Measurements from ENCODE around the gene DHX35.
A peak's percentile ranks its signal among the peaks of the same experiment; 100 is the strongest.

Gene DHX35

GRCh38 chr20:38961530-38962043, 557 bp upstream of the DHX35 start:
- peak overlapping the region; percentile 72 to 98 (median 90) for H3K4me3 ChIP-seq
- no peak for TF ChIP-seq Cebpa-rat (IDR thresholded peaks at IDR 0.05)
- peaks cover 0 to 17% (median 6%) of the 10 kb centered on the region in 11 experiments; a peak in 9 of 22 replicates for H3K36me3 ChIP-seq
- H3K9ac ChIP-seq: peak overlapping the region; percentile 71 to 96 (median 92)
- H4K20me1 ChIP-seq: peaks cover 0 to 6% (median 0%) of the 10 kb centered on the region in 11 experiments; a peak in 4 of 22 replicates
- H3K4me2 ChIP-seq: peak overlapping the region; percentile 67 to 89 (median 84)
- H3K9me3 ChIP-seq (replicated peaks in 1 of 11): no peaks in the 10 kb centered on the region
- H3K27ac ChIP-seq: peak overlapping the region; percentile 25 to 95 (median 93); a peak in 21 of 22 replicates
- no peaks in the 10 kb centered on the region for H3K27me3 ChIP-seq
- peaks cover 17 to 23% (median 19%) of the 10 kb centered on the region in 10 experiments for H3K4me1 ChIP-seq

GRCh38 chr20:38962928-38963401, 821 bp downstream of the DHX35 start:
- peaks cover 17 to 23% (median 19%) of the 10 kb centered on the region in 10 experiments for H3K4me1 ChIP-seq
- H3K9ac ChIP-seq: peak overlapping the region; percentile 88 to 96 (median 92)

GRCh38 chr20:38963745-38964144, 1.6 kb downstream of the DHX35 start:
- Histone ChIP-seq H3K4me2 (peak overlapping the region in 10 of 11 experiments; percentile 71 to 90 (median 84); a peak in 15 of 22 replicates), H3K36me3 (peaks cover 9 to 39% (median 18%) of the 10 kb centered on the region in 11 experiments; a peak in 19 of 22 replicates), H3K4me1 (peaks cover 17 to 23% (median 19%) of the 10 kb centered on the region in 10 experiments), H3K9me3 (replicated peaks in 1 of 11) (no peaks in the 10 kb centered on the region), H3K27ac (no peak overlapping the region), H3K27me3 (no peaks in the 10 kb centered on the region), H3K9ac (no peak overlapping the region), H4K20me1 (peaks cover 0 to 24% (median 13%) of the 10 kb centered on the region in 11 experiments; a peak in 13 of 22 replicates), H3K4me3 (no peak overlapping the region; a peak in 1 of 20 replicates)
- TF ChIP-seq Cebpa-rat (IDR thresholded peaks at IDR 0.05): no peak

More at GRCh38 chr20:38962928-38963401, 821 bp downstream of the DHX35 start:
- Histone ChIP-seq H3K27me3 (no peaks in the 10 kb centered on the region), H3K4me2 (peak overlapping the region; percentile 71 to 90 (median 85)), H3K36me3 (peaks cover 1 to 31% (median 14%) of the 10 kb centered on the region in 11 experiments; a peak in 17 of 22 replicates), H3K9me3 (replicated peaks in 1 of 11) (no peaks in the 10 kb centered on the region), H3K27ac (peak overlapping the region; percentile 82 to 95 (median 93); a peak in 21 of 22 replicates), H3K4me3 (peak overlapping the region; percentile 72 to 98 (median 90)), H4K20me1 (peaks cover 0 to 19% (median 7%) of the 10 kb centered on the region in 11 experiments; a peak in 12 of 22 replicates)
- TF ChIP-seq Cebpa-rat (IDR thresholded peaks at IDR 0.05): no peak

- Histone ChIP-seq H3K36me3 (peaks cover 23 to 54% (median 34%) of the 10 kb centered on the region in 11 experiments; a peak in 21 of 22 replicates), H3K9ac (no peak overlapping the region), H3K4me2 (no peak overlapping the region), H4K20me1 (peaks cover 0 to 29% (median 16%) of the 10 kb centered on the region in 11 experiments; a peak in 13 of 22 replicates), H3K27me3 (no peaks in the 10 kb centered on the region), H3K9me3 (replicated peaks in 1 of 11) (no peaks in the 10 kb centered on the region), H3K4me1 (peaks cover 17 to 23% (median 19%) of the 10 kb centered on the region in 10 experiments), H3K4me3 (no peak overlapping the region), H3K27ac (no peak overlapping the region)
- no peak for TF ChIP-seq Cebpa-rat (IDR thresholded peaks at IDR 0.05)
These were observed 3.1 kb downstream of the DHX35 start for GRCh38 chr20:38965264-38965663.

- H3K36me3 ChIP-seq: peaks cover 48 to 77% (median 61%) of the 10 kb centered on the region in 11 experiments
- H3K4me2 ChIP-seq: no peak overlapping the region
- H3K9ac ChIP-seq: no peak overlapping the region
- no peaks in the 10 kb centered on the region for H3K27me3 ChIP-seq
- H4K20me1 ChIP-seq: peaks cover 0 to 29% (median 16%) of the 10 kb centered on the region in 11 experiments; a peak in 13 of 22 replicates
- H3K4me1 ChIP-seq: peaks cover 6 to 12% (median 8%) of the 10 kb centered on the region in 10 experiments; a peak in 18 of 20 replicates
- H3K4me3 ChIP-seq: no peak overlapping the region
- H3K9me3 ChIP-seq (replicated peaks in 1 of 11): no peaks in the 10 kb centered on the region
- no peak for TF ChIP-seq Cebpa-rat (IDR thresholded peaks at IDR 0.05)
- no peak overlapping the region for H3K27ac ChIP-seq
These were observed 5.9 kb downstream of the DHX35 start for GRCh38 chr20:38968090-38968489.

GRCh38 chr20:38969708-38970107, 7.6 kb downstream of the DHX35 start:
- Histone ChIP-seq H4K20me1 (peaks cover 0 to 29% (median 16%) of the 10 kb centered on the region in 11 experiments; a peak in 13 of 22 replicates), H3K27me3 (no peaks in the 10 kb centered on the region), H3K4me1 (no peaks in the 10 kb centered on the region), H3K9ac (no peak overlapping the region), H3K27ac (no peak overlapping the region), H3K4me2 (no peak overlapping the region), H3K36me3 (peaks cover 63 to 89% (median 74%) of the 10 kb centered on the region in 11 experiments), H3K9me3 (replicated peaks in 1 of 11) (no peaks in the 10 kb centered on the region), H3K4me3 (no peak overlapping the region)
- no peak for TF ChIP-seq Cebpa-rat (IDR thresholded peaks at IDR 0.05)

GRCh38 chr20:38970302-38970701, 8.2 kb downstream of the DHX35 start:
- Histone ChIP-seq H3K4me1 (no peaks in the 10 kb centered on the region), H3K27me3 (no peaks in the 10 kb centered on the region), H3K4me3 (no peak overlapping the region), H3K4me2 (no peak overlapping the region), H4K20me1 (peaks cover 0 to 29% (median 16%) of the 10 kb centered on the region in 11 experiments; a peak in 13 of 22 replicates), H3K9ac (no peak overlapping the region), H3K27ac (no peak overlapping the region), H3K9me3 (replicated peaks in 1 of 11) (no peaks in the 10 kb centered on the region), H3K36me3 (peaks cover 68 to 87% (median 78%) of the 10 kb centered on the region in 11 experiments)
- TF ChIP-seq Cebpa-rat (IDR thresholded peaks at IDR 0.05): no peak

- H3K27ac ChIP-seq: no peak overlapping the region
- H3K27me3 ChIP-seq: no peaks in the 10 kb centered on the region
- no peaks in the 10 kb centered on the region for H3K4me1 ChIP-seq
- no peak overlapping the region for H3K9ac ChIP-seq
- H3K4me2 ChIP-seq: no peak overlapping the region
- H3K36me3 ChIP-seq: peaks cover 86 to 100% (median 92%) of the 10 kb centered on the region in 11 experiments
- no peak for TF ChIP-seq Cebpa-rat (IDR thresholded peaks at IDR 0.05)
- H3K9me3 ChIP-seq (replicated peaks in 1 of 11): no peaks in the 10 kb centered on the region
- peaks cover 0 to 23% (median 11%) of the 10 kb centered on the region in 11 experiments; a peak in 13 of 22 replicates for H4K20me1 ChIP-seq
- no peak overlapping the region for H3K4me3 ChIP-seq
These were observed 11.0 kb downstream of the DHX35 start for GRCh38 chr20:38973107-38973506.

GRCh38 chr20:38973645-38974044, 11.5 kb downstream of the DHX35 start:
- H3K27ac ChIP-seq: no peak overlapping the region
- H3K9me3 ChIP-seq (replicated peaks in 1 of 11): no peaks in the 10 kb centered on the region
- H3K4me2 ChIP-seq: no peak overlapping the region
- no peak overlapping the region for H3K9ac ChIP-seq
- peaks cover 0 to 25% (median 6%) of the 10 kb centered on the region in 11 experiments; a peak in 10 of 22 replicates for H4K20me1 ChIP-seq
- TF ChIP-seq Cebpa-rat (IDR thresholded peaks at IDR 0.05): no peak
- H3K4me3 ChIP-seq: no peak overlapping the region
- no peaks in the 10 kb centered on the region for H3K4me1 ChIP-seq
- no peaks in the 10 kb centered on the region for H3K27me3 ChIP-seq
- H3K36me3 ChIP-seq: peaks cover 80 to 100% (median 88%) of the 10 kb centered on the region in 11 experiments
